Activated CD4-positive, alpha-beta T cell treated with anti-CD3 and anti-CD28 coated beads for 1 hour (primary cell): Measurements from ENCODE around the gene ELP4.
"Not testable (repeated sequence)": the region's sequence is repeated elsewhere in the genome, so short reads cannot be mapped to it uniquely, and the experiment has no call there.

ENCODE experiments used
- DNase-seq: peaks from one replicate; pipeline ENCODE4 v3.0.0-alpha.2; 2020

Gene ELP4

GRCh38 chr11:31712851-31713250 is 203.3 kb downstream of the ELP4 start:
- DNase-seq, result no peak

- no peak for DNase-seq
Observed at GRCh38 chr11:31714840-31715239, 205.3 kb downstream of the ELP4 start.

GRCh38 chr11:31720225-31720624 is 210.7 kb downstream of the ELP4 start:
- no peak for DNase-seq

GRCh38 chr11:31720671-31721365 is 211.3 kb downstream of the ELP4 start:
- DNase-seq, result no peak

- DNase-seq, result no peak
Observed at GRCh38 chr11:31722754-31723153, 213.2 kb downstream of the ELP4 start.

- DNase-seq, result no peak
Observed at GRCh38 chr11:31725176-31725575, 215.6 kb downstream of the ELP4 start.

- DNase-seq, result no peak
Observed at GRCh38 chr11:31728432-31728831, 218.9 kb downstream of the ELP4 start.

- DNase-seq, result no peak
Observed at GRCh38 chr11:31740131-31740530, 230.6 kb downstream of the ELP4 start.

GRCh38 chr11:31740731-31741368 is 231.3 kb downstream of the ELP4 start:
- DNase-seq, result not testable (repeated sequence)

GRCh38 chr11:31747581-31747980 is 238.0 kb downstream of the ELP4 start:
- no peak for DNase-seq

- no peak for DNase-seq
Observed at GRCh38 chr11:31757260-31757835, 247.8 kb downstream of the ELP4 start.

- no peak for DNase-seq
Observed at GRCh38 chr11:31761636-31762035, 252.1 kb downstream of the ELP4 start.

- DNase-seq, result no peak
Observed at GRCh38 chr11:31763296-31763695, 253.7 kb downstream of the ELP4 start.

- DNase-seq, result no peak
Observed at GRCh38 chr11:31764261-31764660, 254.7 kb downstream of the ELP4 start.

GRCh38 chr11:31764766-31765165 is 255.2 kb downstream of the ELP4 start:
- no peak for DNase-seq

- DNase-seq, result no peak
Observed at GRCh38 chr11:31767066-31767465, 257.5 kb downstream of the ELP4 start.

GRCh38 chr11:31767685-31768084 is 258.1 kb downstream of the ELP4 start:
- no peak for DNase-seq

- no peak for DNase-seq
Observed at GRCh38 chr11:31768749-31769640, 259.4 kb downstream of the ELP4 start.

GRCh38 chr11:31770011-31770700 is 260.6 kb downstream of the ELP4 start:
- no peak for DNase-seq

GRCh38 chr11:31772412-31772811 is 262.8 kb downstream of the ELP4 start:
- no peak for DNase-seq

GRCh38 chr11:31779374-31779791 is 269.8 kb downstream of the ELP4 start:
- DNase-seq, result no peak

- no peak for DNase-seq
Observed at GRCh38 chr11:31780078-31780477, 270.5 kb downstream of the ELP4 start.
